GM12872 (cell line): ENCODE measurements around the gene APBB1IP.
A peak's percentile ranks its signal among the peaks of the same experiment; 100 is the strongest.

Experiments used
- CTCF ChIP-seq: IDR thresholded peaks from 3 replicates; pipeline ENCODE4 v1.5.1; 2011; ENCODE audit warnings: low read depth, mild to moderate bottlenecking, low read length, moderate library complexity; ENCODE audit not compliant: insufficient read depth

The APBB1IP gene

GRCh38 chr10:26472492-26472778 is 34.3 kb downstream of the APBB1IP start:
- TF ChIP-seq CTCF, result no peak

GRCh38 chr10:26474026-26474425 is 35.9 kb downstream of the APBB1IP start:
- no peak for TF ChIP-seq CTCF

GRCh38 chr10:26475386-26475785 is 37.2 kb downstream of the APBB1IP start:
- TF ChIP-seq CTCF, result no peak

GRCh38 chr10:26477501-26477900 is 39.4 kb downstream of the APBB1IP start:
- TF ChIP-seq CTCF, result no peak

- TF ChIP-seq CTCF, result no peak
These were observed 39.9 kb downstream of the APBB1IP start for GRCh38 chr10:26478061-26478460.

GRCh38 chr10:26479766-26480492 is 41.8 kb downstream of the APBB1IP start:
- no peak for TF ChIP-seq CTCF

- peak; percentile 27; the same call in 1 of the 3 replicates for TF ChIP-seq CTCF
These were observed 43.2 kb downstream of the APBB1IP start for GRCh38 chr10:26481315-26481692.
